ENCODE measurements around the gene ALK.

ALK gene

DNA sequence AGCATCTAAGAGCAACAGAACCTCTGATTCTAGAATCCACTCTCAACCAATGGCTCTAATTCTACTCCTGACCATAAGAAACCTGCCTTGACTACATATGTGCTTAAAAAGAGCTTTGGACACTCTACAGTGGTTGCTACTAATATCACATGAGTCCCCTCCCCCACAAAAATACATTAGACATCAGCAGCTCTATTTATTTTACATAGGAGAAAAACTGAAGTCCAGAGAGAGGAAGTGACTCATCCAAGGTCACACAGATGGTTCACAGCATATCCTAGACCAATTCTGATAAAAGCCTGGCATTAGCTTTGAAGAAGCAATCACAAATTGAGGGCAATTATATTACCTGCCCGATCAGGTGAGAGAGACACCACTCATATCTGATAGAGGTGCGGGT is 49.8 kb downstream of the ALK start:
- no peaks in the 10 kb centered on the region for H3K9me3 ChIP-seq (ENCODE audit: control insufficient read depth, insufficient read depth, low read length)
- no peaks in the 10 kb centered on the region for H3K4me1 ChIP-seq (ENCODE audit: control insufficient read depth, insufficient read depth, low read length)
- H3K27me3 ChIP-seq (ENCODE audit: control insufficient read depth, insufficient read depth, low read length) = no peaks in the 10 kb centered on the region
- no peaks in the 10 kb centered on the region for H3K36me3 ChIP-seq (ENCODE audit: control insufficient read depth, insufficient read depth, low read length)
- no peak overlapping the region for H3K4me3 ChIP-seq (ENCODE audit: low read depth, low read length)
- no peak overlapping the region for H3K9ac ChIP-seq (ENCODE audit: low read depth, low read length)

DNA sequence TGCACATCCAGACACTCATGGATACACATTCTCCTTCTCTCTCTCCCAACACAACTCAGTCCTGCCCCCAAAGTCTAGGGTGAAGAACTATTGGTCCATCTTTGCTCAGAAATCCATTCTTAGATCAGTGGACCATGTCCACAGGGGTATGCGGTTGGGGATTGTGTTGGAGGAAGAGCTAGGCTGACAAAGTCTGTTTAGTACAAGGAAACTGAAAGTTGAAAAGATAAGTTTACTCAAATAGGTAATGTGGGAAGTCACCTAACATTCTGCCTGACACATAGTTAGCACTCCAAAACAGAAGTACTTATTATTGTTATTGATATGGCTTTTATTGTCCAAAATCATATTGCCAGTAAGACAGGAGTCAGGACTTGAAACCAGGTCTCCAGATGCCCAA is 55.9 kb downstream of the ALK start:
- no peaks in the 10 kb centered on the region for H3K36me3 ChIP-seq (ENCODE audit: control insufficient read depth, insufficient read depth, low read length)
- H3K9ac ChIP-seq (ENCODE audit: low read depth, low read length) = no peak overlapping the region
- no peaks in the 10 kb centered on the region for H3K27me3 ChIP-seq (ENCODE audit: control insufficient read depth, insufficient read depth, low read length)
- H3K9me3 ChIP-seq (ENCODE audit: control insufficient read depth, insufficient read depth, low read length) = no peaks in the 10 kb centered on the region
- H3K4me1 ChIP-seq (ENCODE audit: control insufficient read depth, insufficient read depth, low read length) = no peaks in the 10 kb centered on the region
- no peak overlapping the region for H3K4me3 ChIP-seq (ENCODE audit: low read depth, low read length)

DNA sequence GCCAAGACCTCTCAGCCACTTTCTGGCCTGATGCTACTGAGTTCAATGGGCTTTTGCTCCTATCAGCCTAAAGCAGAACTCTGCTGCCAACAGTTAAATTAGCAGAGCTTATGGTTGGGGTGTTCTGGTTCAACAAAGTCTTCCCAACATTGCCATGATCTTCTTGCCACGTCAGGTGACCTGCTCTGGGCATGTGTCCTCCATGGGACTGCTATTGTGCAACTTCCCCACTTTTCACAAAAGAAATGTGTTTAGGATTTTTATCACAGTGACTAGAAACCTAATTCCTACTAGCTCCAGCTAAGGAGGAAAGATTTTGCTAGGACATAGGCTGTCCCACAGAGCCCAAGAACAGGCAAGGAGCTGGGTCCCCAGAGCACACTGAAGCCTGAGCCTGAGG is 56.4 kb downstream of the ALK start:
- no peaks in the 10 kb centered on the region for H3K9me3 ChIP-seq (ENCODE audit: control insufficient read depth, insufficient read depth, low read length)
- H3K27me3 ChIP-seq (ENCODE audit: control insufficient read depth, insufficient read depth, low read length) = no peaks in the 10 kb centered on the region
- H3K9ac ChIP-seq (ENCODE audit: low read depth, low read length) = no peak overlapping the region
- no peak overlapping the region for H3K4me3 ChIP-seq (ENCODE audit: low read depth, low read length)
- H3K36me3 ChIP-seq (ENCODE audit: control insufficient read depth, insufficient read depth, low read length) = no peaks in the 10 kb centered on the region
- H3K4me1 ChIP-seq (ENCODE audit: control insufficient read depth, insufficient read depth, low read length) = no peaks in the 10 kb centered on the region

DNA sequence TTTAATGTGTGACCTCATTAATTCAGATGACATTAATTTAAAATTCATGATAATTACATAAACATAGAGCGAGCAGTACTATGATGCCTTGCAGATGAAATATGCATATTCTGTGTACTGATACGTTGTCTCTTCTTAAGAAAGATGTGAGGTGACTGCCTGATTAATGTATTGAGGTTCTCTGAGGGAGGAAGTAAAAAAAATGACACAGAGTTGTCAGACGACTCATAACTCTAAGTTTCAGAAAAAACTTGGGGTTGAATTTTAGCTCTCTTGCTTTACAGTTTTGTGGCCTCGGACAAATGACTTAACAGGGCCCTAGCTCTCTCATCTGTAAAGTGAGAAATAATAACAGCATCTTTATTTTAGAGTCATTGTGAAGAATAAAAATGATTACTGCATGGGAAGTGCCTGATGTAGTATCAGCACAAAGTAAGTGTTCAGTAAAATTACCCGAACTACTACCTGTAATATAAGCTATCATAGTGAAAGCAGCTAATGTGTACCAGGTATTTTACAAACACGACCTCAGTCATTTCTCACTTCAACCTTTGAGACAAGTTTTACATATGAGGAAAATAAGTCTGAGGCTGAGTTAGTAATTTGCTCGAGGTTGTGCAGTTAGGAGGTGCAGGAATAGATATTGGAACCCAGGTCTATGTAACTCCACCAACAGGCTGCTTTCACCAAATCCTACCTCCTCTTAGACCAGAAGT is 65.3 kb downstream of the ALK start:
- H3K9me3 ChIP-seq (ENCODE audit: control insufficient read depth, insufficient read depth, low read length) = no peaks in the 10 kb centered on the region
- no peaks in the 10 kb centered on the region for H3K27me3 ChIP-seq (ENCODE audit: control insufficient read depth, insufficient read depth, low read length)
- no peak overlapping the region for H3K4me3 ChIP-seq (ENCODE audit: low read depth, low read length)
- H3K9ac ChIP-seq (ENCODE audit: low read depth, low read length) = no peak overlapping the region
- H3K36me3 ChIP-seq (ENCODE audit: control insufficient read depth, insufficient read depth, low read length) = no peaks in the 10 kb centered on the region
- no peaks in the 10 kb centered on the region for H3K4me1 ChIP-seq (ENCODE audit: control insufficient read depth, insufficient read depth, low read length)

DNA sequence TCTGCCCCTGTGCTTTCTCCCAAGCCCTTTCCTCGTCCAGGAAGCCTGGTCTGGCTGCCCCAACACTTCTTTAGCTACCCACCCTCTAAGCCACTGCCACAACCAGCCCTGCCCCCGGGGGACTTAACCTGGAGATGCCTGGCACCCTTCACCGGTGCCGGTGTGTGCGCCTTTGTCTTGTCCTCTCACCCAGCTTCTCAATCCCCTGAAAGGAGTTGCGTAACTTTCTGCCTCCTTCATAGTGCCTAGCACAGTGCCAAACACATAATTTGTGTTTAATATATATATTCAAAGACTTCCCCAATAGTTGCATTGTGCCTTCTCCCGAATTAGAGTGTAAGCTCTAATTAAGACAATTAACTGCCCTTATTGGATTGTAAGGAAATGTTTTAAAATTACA is 70.6 kb downstream of the ALK start:
- no peaks in the 10 kb centered on the region for H3K4me1 ChIP-seq (ENCODE audit: control insufficient read depth, insufficient read depth, low read length)
- no peak overlapping the region for H3K9ac ChIP-seq (ENCODE audit: low read depth, low read length)
- no peaks in the 10 kb centered on the region for H3K27me3 ChIP-seq (ENCODE audit: control insufficient read depth, insufficient read depth, low read length)
- H3K36me3 ChIP-seq (ENCODE audit: control insufficient read depth, insufficient read depth, low read length) = no peaks in the 10 kb centered on the region
- H3K4me3 ChIP-seq (ENCODE audit: low read depth, low read length) = no peak overlapping the region
- no peaks in the 10 kb centered on the region for H3K9me3 ChIP-seq (ENCODE audit: control insufficient read depth, insufficient read depth, low read length)

DNA sequence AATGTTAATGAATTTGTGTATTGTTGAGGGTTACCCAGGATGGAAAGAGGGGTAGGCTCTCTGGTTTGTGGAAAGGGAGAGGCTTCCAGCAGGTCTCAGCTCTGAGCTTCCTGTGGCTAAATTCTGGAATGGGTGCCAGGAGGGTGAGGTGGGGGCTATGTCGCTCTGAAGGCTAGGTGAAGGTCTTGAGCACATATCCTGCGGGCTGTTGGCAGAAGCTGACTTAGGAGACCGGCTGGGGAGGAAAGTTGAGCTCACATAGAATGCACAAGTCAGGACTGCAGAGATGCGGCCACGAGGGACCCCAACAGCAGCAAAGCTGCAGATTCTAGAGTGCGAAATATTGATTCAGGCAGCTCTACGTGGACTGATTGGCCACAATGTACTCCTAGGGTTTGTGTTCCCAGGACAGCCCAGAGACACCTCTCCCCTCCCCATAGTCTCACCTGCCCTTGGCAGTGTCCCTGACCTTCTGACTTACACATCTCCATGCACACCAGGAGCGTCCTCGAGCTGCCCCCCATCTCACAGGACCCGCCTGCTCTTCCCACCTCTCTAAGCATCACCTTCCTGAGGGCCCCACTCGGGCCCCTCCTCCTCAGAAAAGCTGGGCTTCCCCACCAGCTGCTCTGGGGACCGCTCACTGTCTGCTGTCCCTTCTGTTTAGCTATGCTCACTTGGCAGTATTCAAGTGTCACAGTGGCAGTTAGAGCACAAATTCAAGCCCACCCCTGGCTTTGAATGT is 72.6 kb downstream of the ALK start:
- no peaks in the 10 kb centered on the region for H3K27me3 ChIP-seq (ENCODE audit: control insufficient read depth, insufficient read depth, low read length)

DNA sequence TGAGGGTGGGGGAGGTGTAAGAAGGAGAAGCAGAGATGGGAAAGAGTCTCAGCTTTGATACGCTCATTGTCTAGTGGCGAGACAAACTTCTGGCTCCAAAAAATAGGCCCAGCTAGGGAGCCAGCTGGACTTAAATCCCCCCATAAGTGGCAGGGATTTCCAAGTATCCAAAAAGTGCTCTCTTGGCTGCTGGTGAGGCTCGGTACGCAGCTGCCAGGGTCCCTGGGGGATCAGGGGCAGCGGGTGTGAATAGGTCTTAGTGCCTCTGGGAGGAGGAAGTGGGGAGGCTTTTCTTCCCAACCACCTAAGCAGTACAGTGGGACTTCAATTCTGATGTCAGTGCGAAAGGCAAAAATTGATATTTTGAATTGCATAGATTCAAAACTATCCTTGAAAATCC is 73.5 kb downstream of the ALK start:
- H3K27me3 ChIP-seq (ENCODE audit: control insufficient read depth, insufficient read depth, low read length) = no peaks in the 10 kb centered on the region
- H3K4me3 ChIP-seq (ENCODE audit: low read depth, low read length) = no peak overlapping the region
- H3K9me3 ChIP-seq (ENCODE audit: control insufficient read depth, insufficient read depth, low read length) = no peaks in the 10 kb centered on the region
- H3K9ac ChIP-seq (ENCODE audit: low read depth, low read length) = no peak overlapping the region
- no peaks in the 10 kb centered on the region for H3K36me3 ChIP-seq (ENCODE audit: control insufficient read depth, insufficient read depth, low read length)
- H3K4me1 ChIP-seq (ENCODE audit: control insufficient read depth, insufficient read depth, low read length) = no peaks in the 10 kb centered on the region

More for the DNA sequence above, 72.6 kb downstream of the ALK start:
- no peak overlapping the region for H3K9ac ChIP-seq (ENCODE audit: low read depth, low read length)
- no peaks in the 10 kb centered on the region for H3K36me3 ChIP-seq (ENCODE audit: control insufficient read depth, insufficient read depth, low read length)
- no peaks in the 10 kb centered on the region for H3K4me1 ChIP-seq (ENCODE audit: control insufficient read depth, insufficient read depth, low read length)
- H3K4me3 ChIP-seq (ENCODE audit: low read depth, low read length) = no peak overlapping the region
- no peaks in the 10 kb centered on the region for H3K9me3 ChIP-seq (ENCODE audit: control insufficient read depth, insufficient read depth, low read length)

DNA sequence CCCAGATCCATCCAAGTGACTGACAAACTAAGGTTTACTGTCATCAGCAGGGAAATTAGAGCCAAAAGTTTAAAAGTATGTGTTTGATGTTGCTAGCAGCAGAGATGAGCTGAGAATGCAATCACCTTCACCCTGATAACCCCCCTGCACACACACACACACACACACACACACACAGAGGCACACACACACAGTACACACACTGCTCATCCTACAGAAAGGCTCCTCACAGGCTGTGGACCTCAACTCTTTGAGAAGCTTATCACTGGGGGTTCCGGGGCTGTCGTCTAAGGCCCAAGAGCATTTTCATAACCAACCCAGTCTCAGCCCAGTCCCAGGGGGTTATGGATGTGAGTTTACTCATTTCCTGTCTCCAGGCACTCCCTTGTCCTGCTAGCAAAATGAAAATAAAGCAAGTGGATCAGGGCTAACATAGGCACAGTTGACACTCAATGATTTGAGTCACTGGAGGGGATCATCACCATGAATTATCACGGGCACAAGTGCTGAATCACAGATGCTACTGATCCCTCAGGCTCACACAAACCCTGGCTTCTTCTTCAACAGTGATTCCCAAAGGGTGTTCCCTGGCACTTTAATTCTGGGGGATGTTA is 76.6 kb downstream of the ALK start:
- no peaks in the 10 kb centered on the region for H3K4me1 ChIP-seq (ENCODE audit: control insufficient read depth, insufficient read depth, low read length)
- H3K9ac ChIP-seq (ENCODE audit: low read depth, low read length) = no peak overlapping the region
- H3K36me3 ChIP-seq (ENCODE audit: control insufficient read depth, insufficient read depth, low read length) = no peaks in the 10 kb centered on the region
- no peaks in the 10 kb centered on the region for H3K27me3 ChIP-seq (ENCODE audit: control insufficient read depth, insufficient read depth, low read length)
- H3K4me3 ChIP-seq (ENCODE audit: low read depth, low read length) = no peak overlapping the region
- no peaks in the 10 kb centered on the region for H3K9me3 ChIP-seq (ENCODE audit: control insufficient read depth, insufficient read depth, low read length)

DNA sequence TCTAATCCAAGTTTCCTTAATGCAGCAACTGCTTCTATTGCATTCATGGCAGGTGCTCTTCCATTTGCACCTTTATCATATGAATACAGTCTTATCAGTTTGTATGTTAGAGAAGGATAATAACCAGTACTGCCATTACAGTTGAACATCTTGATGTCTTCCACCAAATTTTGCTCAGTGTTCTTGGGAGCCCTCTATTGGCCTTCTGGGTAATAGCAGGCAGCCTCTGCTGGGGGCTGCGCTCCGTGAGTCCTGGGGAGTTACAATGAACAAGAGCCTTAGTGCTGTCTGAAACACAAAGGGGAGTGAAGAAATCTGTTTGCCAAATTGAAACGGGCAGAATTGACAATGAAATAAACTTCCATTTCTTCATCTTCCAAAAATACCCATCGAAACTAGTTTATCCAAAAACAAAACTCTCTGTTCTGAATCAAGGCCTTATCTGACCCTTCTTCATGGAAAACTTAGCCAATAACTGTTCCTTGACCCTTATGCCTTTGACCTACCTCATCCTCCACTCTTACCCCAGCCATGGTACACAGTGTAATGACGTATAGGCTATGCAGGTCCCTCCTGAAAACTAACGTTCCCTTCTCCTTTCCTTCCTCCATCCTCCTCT is 79.9 kb downstream of the ALK start:
- Histone ChIP-seq H3K27me3 (ENCODE audit: control insufficient read depth, insufficient read depth, low read length) (no peaks in the 10 kb centered on the region), H3K4me3 (ENCODE audit: low read depth, low read length) (no peak overlapping the region), H3K9ac (ENCODE audit: low read depth, low read length) (no peak overlapping the region), H3K4me1 (ENCODE audit: control insufficient read depth, insufficient read depth, low read length) (no peaks in the 10 kb centered on the region), H3K9me3 (ENCODE audit: control insufficient read depth, insufficient read depth, low read length) (no peaks in the 10 kb centered on the region), H3K36me3 (ENCODE audit: control insufficient read depth, insufficient read depth, low read length) (no peaks in the 10 kb centered on the region)

DNA sequence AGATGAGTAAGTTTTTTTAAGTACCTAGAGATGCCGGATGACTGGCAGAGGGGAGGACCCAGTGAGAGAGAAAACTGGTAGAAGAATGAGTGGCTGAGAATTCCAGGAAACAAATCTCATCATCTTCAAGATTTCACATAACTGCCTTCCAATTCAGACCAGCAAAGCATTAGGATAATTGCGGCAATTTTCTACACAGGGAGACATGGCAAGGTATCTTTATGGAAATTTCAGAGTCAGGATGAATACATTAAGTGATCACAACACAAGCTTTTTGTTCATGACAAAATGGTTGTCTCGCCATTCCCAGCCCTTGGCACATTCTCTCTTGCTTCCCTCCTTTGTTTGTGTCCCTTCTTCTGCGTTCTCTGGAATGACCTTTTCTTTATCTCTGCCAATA is 82.1 kb downstream of the ALK start:
- Histone ChIP-seq H3K27me3 (ENCODE audit: control insufficient read depth, insufficient read depth, low read length) (no peaks in the 10 kb centered on the region), H3K9ac (ENCODE audit: low read depth, low read length) (no peak overlapping the region), H3K9me3 (ENCODE audit: control insufficient read depth, insufficient read depth, low read length) (no peaks in the 10 kb centered on the region), H3K4me3 (ENCODE audit: low read depth, low read length) (no peak overlapping the region), H3K36me3 (ENCODE audit: control insufficient read depth, insufficient read depth, low read length) (no peaks in the 10 kb centered on the region), H3K4me1 (ENCODE audit: control insufficient read depth, insufficient read depth, low read length) (no peaks in the 10 kb centered on the region)

DNA sequence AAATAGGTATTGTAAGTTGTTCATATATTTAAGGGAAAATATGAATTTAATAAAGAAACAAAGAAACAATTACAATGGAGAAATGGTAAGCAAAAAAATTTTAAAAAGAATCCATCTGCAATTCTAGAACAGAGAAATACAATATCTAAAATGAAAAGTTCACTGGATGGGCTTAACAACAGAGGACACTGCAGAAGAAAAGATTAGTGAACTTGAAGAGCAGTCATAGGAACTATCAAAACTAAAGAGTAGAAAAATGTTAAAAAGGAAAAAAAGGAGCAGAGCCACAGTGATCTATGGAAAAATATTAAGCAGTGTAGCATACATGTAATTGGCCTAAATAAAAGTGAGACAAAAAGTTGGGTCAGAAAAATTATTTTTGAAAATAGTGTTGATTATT is 83.5 kb downstream of the ALK start:
- Histone ChIP-seq H3K9me3 (ENCODE audit: control insufficient read depth, insufficient read depth, low read length) (no peaks in the 10 kb centered on the region), H3K4me1 (ENCODE audit: control insufficient read depth, insufficient read depth, low read length) (no peaks in the 10 kb centered on the region), H3K4me3 (ENCODE audit: low read depth, low read length) (no peak overlapping the region), H3K27me3 (ENCODE audit: control insufficient read depth, insufficient read depth, low read length) (no peaks in the 10 kb centered on the region), H3K9ac (ENCODE audit: low read depth, low read length) (no peak overlapping the region), H3K36me3 (ENCODE audit: control insufficient read depth, insufficient read depth, low read length) (no peaks in the 10 kb centered on the region)

All from iPS-15b (cell line).